Measurements from ENCODE around the gene SLITRK6. TPM values are rescaled to one million over a fixed set of nuclear protein-coding genes. Genes with fewer than 3 reads are reported as not detected.

The SLITRK6 gene
- total and polyA plus RNA-seq, 3 donors from 2014 or later = 0.16 to 1.1 (median 0.34) TPM

DNA sequence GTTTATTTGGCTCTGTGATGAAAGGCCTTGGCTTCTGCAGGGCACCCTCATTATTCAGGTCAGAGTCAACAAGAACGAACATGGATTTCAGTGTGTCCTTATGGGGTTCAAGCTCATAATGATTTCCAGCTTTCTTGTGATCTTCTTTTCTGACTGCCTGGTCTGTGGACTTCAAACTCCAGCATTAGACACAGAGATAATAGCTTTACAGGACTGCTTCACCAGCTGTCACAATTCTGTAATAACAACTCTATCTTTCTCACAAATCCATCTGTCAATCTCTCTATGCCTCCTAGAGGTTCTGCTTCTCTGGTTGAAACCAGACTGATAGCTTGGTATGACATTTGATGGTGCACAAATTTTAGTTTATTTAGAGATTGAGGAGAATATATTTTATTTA is 13.1 kb upstream of the SLITRK6 start:
- no peak for DNase-seq
- H3K36me3 ChIP-seq (ENCODE audit: low read depth, missing control alignments) = no peaks in the 10 kb centered on the region
- no peak overlapping the region for H3K27ac ChIP-seq
- TF ChIP-seq POLR2A (IDR thresholded peaks at IDR 0.05) (no peak), CTCF (IDR thresholded peaks at IDR 0.05) (no peak)
- H3K27me3 ChIP-seq = no peaks in the 10 kb centered on the region
- WGBS, 2 donors = 53 to 68% methylated on average over 1 of the region's 1 CpG
- H3K4me1 ChIP-seq = no peaks in the 10 kb centered on the region
- no peaks in the 10 kb centered on the region for H3K9me3 ChIP-seq
- H3K4me3 ChIP-seq = no peak overlapping the region
- intact Hi-C loops (cut with DNase I; ENCODE audit: low total_unique reads) = no loop called here

DNA sequence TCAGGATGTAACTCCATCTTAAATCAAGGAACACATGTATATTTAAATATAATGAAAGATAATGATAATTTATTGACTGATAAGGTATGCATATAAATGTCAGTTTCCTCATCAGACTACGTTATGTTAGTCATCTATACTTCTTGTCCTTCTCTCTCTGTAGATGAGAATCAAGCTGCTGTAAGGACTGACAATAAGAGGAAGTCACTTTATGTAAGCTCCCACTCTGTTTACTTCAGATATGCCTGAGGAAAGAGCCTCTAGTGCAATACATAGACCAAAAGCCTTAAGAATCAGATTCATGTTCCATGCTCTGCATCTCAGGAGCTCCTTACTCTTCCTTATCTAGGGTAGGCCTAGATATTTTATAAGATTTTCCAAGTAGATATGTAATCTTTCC is 9.6 kb upstream of the SLITRK6 start:
- no peaks in the 10 kb centered on the region for H3K27me3 ChIP-seq
- H3K36me3 ChIP-seq (ENCODE audit: low read depth, missing control alignments) = no peaks in the 10 kb centered on the region
- H3K4me1 ChIP-seq = no peaks in the 10 kb centered on the region
- DNase-seq = no peak
- no peaks in the 10 kb centered on the region for H3K9me3 ChIP-seq
- 76% methylated on average over 1 of the region's 1 CpG for WGBS, 2 donors
- no peak overlapping the region for H3K4me3 ChIP-seq
- no peak overlapping the region for H3K27ac ChIP-seq
- intact Hi-C loops (cut with DNase I; ENCODE audit: low total_unique reads) = loop anchor here (5.0 kb wide), 1 partner anchor 912 kb away; no protein-coding TSS in a partner anchor
- TF ChIP-seq CTCF (IDR thresholded peaks at IDR 0.05) (no peak), POLR2A (IDR thresholded peaks at IDR 0.05) (no peak)

- no peaks in the 10 kb centered on the region for H3K9me3 ChIP-seq
- H3K4me1 ChIP-seq = no peaks in the 10 kb centered on the region
- H3K27ac ChIP-seq = no peak overlapping the region
- intact Hi-C loops (cut with DNase I; ENCODE audit: low total_unique reads) = loop anchor here (5.0 kb wide), 1 partner anchor 909 kb away; no protein-coding TSS in a partner anchor
- TF ChIP-seq CTCF (IDR thresholded peaks at IDR 0.05) (peak; percentile 41 to 64 (median 46)), POLR2A (IDR thresholded peaks at IDR 0.05) (no peak)
- 16% methylated on average over 3 of the region's 3 CpGs for WGBS, 2 donors
- no peak for DNase-seq
- no peaks in the 10 kb centered on the region for H3K36me3 ChIP-seq (ENCODE audit: low read depth, missing control alignments)
- H3K4me3 ChIP-seq = no peak overlapping the region
- no peaks in the 10 kb centered on the region for H3K27me3 ChIP-seq
Observed at GRCh38 chr13:85806553-85807175, 7.4 kb upstream of the SLITRK6 start.

- Histone ChIP-seq H3K9me3 (no peaks in the 10 kb centered on the region), H3K27ac (no peak overlapping the region), H3K27me3 (no peaks in the 10 kb centered on the region), H3K4me3 (no peak overlapping the region), H3K4me1 (no peaks in the 10 kb centered on the region), H3K36me3 (ENCODE audit: low read depth, missing control alignments) (no peaks in the 10 kb centered on the region)
- DNase-seq = no peak
- TF ChIP-seq POLR2A (IDR thresholded peaks at IDR 0.05) (no peak), CTCF (IDR thresholded peaks at IDR 0.05) (no peak)
- intact Hi-C loops (cut with DNase I; ENCODE audit: low total_unique reads) = no loop called here
- 48 to 54% methylated on average over 3 of the region's 3 CpGs for WGBS, 2 donors
Observed at GRCh38 chr13:85798556-85798955, 663 bp downstream of the SLITRK6 start.

GRCh38 chr13:85797311-85797710 is 1.9 kb downstream of the SLITRK6 start:
- Histone ChIP-seq H3K27ac (no peak overlapping the region), H3K27me3 (no peaks in the 10 kb centered on the region), H3K4me1 (no peaks in the 10 kb centered on the region), H3K9me3 (no peaks in the 10 kb centered on the region), H3K4me3 (no peak overlapping the region), H3K36me3 (ENCODE audit: low read depth, missing control alignments) (no peaks in the 10 kb centered on the region)
- no peak for TF ChIP-seq CTCF (IDR thresholded peaks at IDR 0.05)
- TF ChIP-seq POLR2A (IDR thresholded peaks at IDR 0.05) = no peak
- intact Hi-C loops (cut with DNase I; ENCODE audit: low total_unique reads) = no loop called here
- DNase-seq = no peak
- WGBS, 2 donors = 69 to 77% methylated on average over 4 of the region's 4 CpGs
